ENCODE data around the gene UNK.
"Not testable (repeated sequence)": the region's sequence is repeated elsewhere in the genome, so short reads cannot be mapped to it uniquely, and the experiment has no call there.

The UNK gene

GRCh38 chr17:75755205-75755901 lies 29.3 kb upstream of the UNK start:
- no peak for FAIRE-seq

GRCh38 chr17:75755990-75756389 lies 28.6 kb upstream of the UNK start:
- no peak for FAIRE-seq

- no peak for FAIRE-seq
Observed at GRCh38 chr17:75756451-75757085, 28.0 kb upstream of the UNK start.

- FAIRE-seq, result no peak
Observed at GRCh38 chr17:75757086-75757681, 27.4 kb upstream of the UNK start.

- no peak for FAIRE-seq
Observed at GRCh38 chr17:75758131-75758905, 26.3 kb upstream of the UNK start.

- FAIRE-seq, result no peak
Observed at GRCh38 chr17:75759457-75759856, 25.1 kb upstream of the UNK start.

- not testable (repeated sequence) for FAIRE-seq
Observed at GRCh38 chr17:75759978-75760640, 24.5 kb upstream of the UNK start.

GRCh38 chr17:75762513-75763268 lies 21.9 kb upstream of the UNK start:
- FAIRE-seq, result no peak

- FAIRE-seq, result no peak
Observed at GRCh38 chr17:75763269-75763607, 21.4 kb upstream of the UNK start.

GRCh38 chr17:75763613-75764416 lies 20.8 kb upstream of the UNK start:
- no peak for FAIRE-seq

- no peak for FAIRE-seq
Observed at GRCh38 chr17:75764417-75764710, 20.2 kb upstream of the UNK start.

GRCh38 chr17:75764711-75765421 lies 19.7 kb upstream of the UNK start, which contains the start of gene GALK1:
GALK1 (minus strand) TSS chr17:75765192; CDS start chr17:75765136, 56 bp downstream.
- no peak for FAIRE-seq

- FAIRE-seq, result no peak
Observed at GRCh38 chr17:75765981-75766380, 18.6 kb upstream of the UNK start.

GRCh38 chr17:75767881-75768280 lies 16.7 kb upstream of the UNK start:
- no peak for FAIRE-seq

- no peak for FAIRE-seq
Observed at GRCh38 chr17:75769536-75769935, 15.1 kb upstream of the UNK start.

- no peak for FAIRE-seq
Observed at GRCh38 chr17:75771334-75772281, 13.0 kb upstream of the UNK start.

- no peak for FAIRE-seq
Observed at GRCh38 chr17:75773121-75773807, 11.3 kb upstream of the UNK start.

- no peak for FAIRE-seq
Observed at GRCh38 chr17:75773808-75774470, 10.7 kb upstream of the UNK start.

Data from A204.1 (cell line).